GM08714 (cell line): ENCODE measurements around the gene UPF3B.
"Not testable (repeated sequence)": the region's sequence is repeated elsewhere in the genome, so short reads cannot be mapped to it uniquely, and the experiment has no call there.

Source experiments
- H3K4me3 ChIP-seq: fragments of 200-500 bp; sonication (Bioruptor generic); 2 replicates; pipeline ENCODE4 v1.5.1; 2014; ENCODE audit warnings: mild to moderate bottlenecking, low read length, inconsistent platforms
- ZNF274 ChIP-seq: IDR thresholded peaks from 2 replicates; pipeline ENCODE4 v1.6.1; 2012; ENCODE audit warnings: mild to moderate bottlenecking, low read depth, low read length

Gene UPF3B

GRCh38 chrX:119852382-119853353 lies at the start of gene UPF3B:
TSS of gene UPF3B (minus strand) at chrX:119852963. CDS start at chrX:119852928, 35 bp downstream.
- H3K4me3 ChIP-seq: peak within 1 kb of the TSS; percentile 70
- TF ChIP-seq ZNF274: no peak

- H3K4me3 ChIP-seq: no peak overlapping the region
These were observed 48.2 kb upstream of the UPF3B start for GRCh38 chrX:119900976-119901375.

GRCh38 chrX:119899125-119899524 lies 46.4 kb upstream of the UPF3B start:
- no peak overlapping the region for H3K4me3 ChIP-seq
- TF ChIP-seq ZNF274: no peak

More at GRCh38 chrX:119900976-119901375, 48.2 kb upstream of the UPF3B start:
- no peak for TF ChIP-seq ZNF274

GRCh38 chrX:119895843-119896326 lies 43.1 kb upstream of the UPF3B start, which contains the start of gene AKAP14:
TSS of gene AKAP14 (plus strand) at chrX:119895893. CDS start at chrX:119903224, 7,331 bp downstream.
- H3K4me3 ChIP-seq: no peak within 1 kb of the TSS
- no peak for TF ChIP-seq ZNF274

GRCh38 chrX:119891961-119892692 lies 39.4 kb upstream of the UPF3B start:
- not testable (repeated sequence) for H3K4me3 ChIP-seq

GRCh38 chrX:119890626-119891025 lies 37.9 kb upstream of the UPF3B start:
- H3K4me3 ChIP-seq: not testable (repeated sequence)

GRCh38 chrX:119887721-119888425 lies 35.1 kb upstream of the UPF3B start:
- TF ChIP-seq ZNF274: no peak
- H3K4me3 ChIP-seq: peak overlapping the region; percentile 13; the same call in 1 of the 2 replicates

- H3K4me3 ChIP-seq: no peak overlapping the region
- no peak for TF ChIP-seq ZNF274
These were observed 33.0 kb upstream of the UPF3B start for GRCh38 chrX:119885554-119886428.

GRCh38 chrX:119880552-119881437 lies 28.0 kb upstream of the UPF3B start:
- no peak for TF ChIP-seq ZNF274
- no peak overlapping the region for H3K4me3 ChIP-seq

- no peak overlapping the region for H3K4me3 ChIP-seq
- no peak for TF ChIP-seq ZNF274
These were observed 27.3 kb upstream of the UPF3B start for GRCh38 chrX:119880076-119880475.

- no peak overlapping the region for H3K4me3 ChIP-seq
- no peak for TF ChIP-seq ZNF274
These were observed 26.0 kb upstream of the UPF3B start for GRCh38 chrX:119878740-119879139.
